Measurements from ENCODE around the gene MINDY1. TPM values are rescaled to one million over a fixed set of nuclear protein-coding genes. Genes with fewer than 3 reads are reported as not detected.
A peak's percentile ranks its signal among the peaks of the same experiment; 100 is the strongest.

The MINDY1 gene
- total and polyA plus RNA-seq, 9 of the 15 experiments (the other 6 are each of a cell fraction or from before 2014, with no cell fraction given): 0.49 to 11.0 (median 6.0) TPM

DNA sequence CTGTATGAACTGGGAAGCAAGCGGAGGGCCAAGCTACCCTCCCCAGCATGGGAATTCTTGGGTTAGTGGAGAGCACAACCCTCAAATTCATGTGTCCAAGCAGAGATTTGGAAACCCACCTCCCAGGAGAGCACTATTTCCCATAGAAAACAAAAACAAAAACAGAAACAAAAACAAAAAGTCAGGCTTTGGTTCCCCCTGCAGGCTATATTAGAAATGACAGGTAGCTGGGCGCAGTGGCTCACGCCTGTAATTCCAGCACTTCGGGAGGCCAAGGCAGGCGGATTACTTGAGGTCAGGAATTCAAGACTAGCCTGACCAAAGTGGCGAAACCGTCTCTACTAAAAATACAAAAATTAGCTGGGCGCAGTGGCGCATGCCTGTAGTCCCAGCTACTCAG lies 10.8 kb downstream of the MINDY1 start:
- no peaks in the 10 kb centered on the region for H3K27me3 ChIP-seq (ENCODE audit: control insufficient read depth in 2 of 2, insufficient read depth in 2 of 2, low read length in 2 of 2)
- H3K4me2 ChIP-seq (ENCODE audit: insufficient read depth, low read length): peak overlapping the region; percentile 18; the same call in 1 of the 2 replicates
- H3K9ac ChIP-seq (ENCODE audit: insufficient read depth in 1 of 2, low read depth in 2 of 2, low read length in 2 of 2): no peak overlapping the region
- peak in 3 of 4 experiments; percentile 38 to 55 (median 39) for DNase-seq (ENCODE audit: extremely low read depth in 1 of 4, low spot score in 3 of 4)
- WGBS (ENCODE audit: insufficient coverage, low coverage, missing lambda C conversion rate): 16% methylated on average over 9 of the region's 9 CpGs
- in situ Hi-C loops (cut with MboI): loop anchor here (5.0 to 10.0 kb wide), 2 partner anchors 431 to 739 kb away; partner anchors contain the start of gene CA14
- peaks cover 27 to 33% of the 10 kb centered on the region in 2 experiments for H3K4me1 ChIP-seq (replicated peaks in 1 of 2; ENCODE audit: control insufficient read depth in 2 of 2, insufficient read depth in 2 of 2, low read length in 2 of 2)
- ChIA-PET CTCF (ENCODE audit: low intra/inter-chr PET ratio) (interaction anchor here (0.6 to 2.6 kb wide), 6 partner anchors 373 to 840 kb away, joined by 3 to 9 read pairs (median 3); no protein-coding TSS in a partner anchor), POLR2A (interaction anchor here (0.6 to 3.6 kb wide), 6 partner anchors 10 to 435 kb away, joined by 3 to 22 read pairs (median 3); partner anchors contain the start of genes ANXA9, MCL1 and MINDY1)
- intact Hi-C loops (cut with micrococcal nuclease): loop anchor here (5.0 to 10.0 kb wide), 3 partner anchors 161 to 739 kb away; partner anchors contain the start of gene CA14
- no peaks in the 10 kb centered on the region for H4K20me1 ChIP-seq (replicated peaks; ENCODE audit: control insufficient read depth, insufficient read depth, low read length)
- no peak overlapping the region for H3K27ac ChIP-seq (ENCODE audit: extremely low read depth, low read depth, low read length)
- H3K9me3 ChIP-seq (replicated peaks; ENCODE audit: control insufficient read depth, insufficient read depth, low read depth, low read length): no peaks in the 10 kb centered on the region
- peak; percentile 34; the same call in 1 of the 3 replicates for ATAC-seq
- peak overlapping the region; percentile 34; the same call in 1 of the 2 replicates for H2AFZ ChIP-seq (ENCODE audit: low read depth, low read length)
- peaks cover 11% of the 10 kb centered on the region; the same call in 2 of the 3 replicates for H3K36me3 ChIP-seq (ENCODE audit: control insufficient read depth, insufficient read depth, low read length)
- BruUV-seq (replicated peaks): no TSS peak
- H3K79me2 ChIP-seq (ENCODE audit: control insufficient read depth, insufficient read depth, low read length): no peaks in the 10 kb centered on the region
- peak; percentile 85 for FAIRE-seq
- no peaks in the 10 kb centered on the region for H3K9me1 ChIP-seq (ENCODE audit: control insufficient read depth, insufficient read depth, low read length)
- H3K4me3 ChIP-seq: no peak overlapping the region
- peak in 1 of 2 experiments; percentile 21; a peak in 1 of 4 replicates for TF ChIP-seq MAZ (CRISPR knock-in tag; conservative IDR thresholded peaks at IDR 0.05 in 1 of 2, IDR thresholded peaks at IDR 0.05 in 1 of 2)
- no peak for TF ChIP-seq ARID1B (IDR thresholded peaks at IDR 0.05)
- TF ChIP-seq, protein P1, sequence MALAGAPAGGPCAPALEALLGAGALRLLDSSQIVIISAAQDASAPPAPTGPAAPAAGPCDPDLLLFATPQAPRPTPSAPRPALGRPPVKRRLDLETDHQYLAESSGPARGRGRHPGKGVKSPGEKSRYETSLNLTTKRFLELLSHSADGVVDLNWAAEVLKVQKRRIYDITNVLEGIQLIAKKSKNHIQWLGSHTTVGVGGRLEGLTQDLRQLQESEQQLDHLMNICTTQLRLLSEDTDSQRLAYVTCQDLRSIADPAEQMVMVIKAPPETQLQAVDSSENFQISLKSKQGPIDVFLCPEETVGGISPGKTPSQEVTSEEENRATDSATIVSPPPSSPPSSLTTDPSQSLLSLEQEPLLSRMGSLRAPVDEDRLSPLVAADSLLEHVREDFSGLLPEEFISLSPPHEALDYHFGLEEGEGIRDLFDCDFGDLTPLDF (CRISPR knock-in tag; IDR thresholded peaks at IDR 0.05): no peak
- TF ChIP-seq, protein P2, sequence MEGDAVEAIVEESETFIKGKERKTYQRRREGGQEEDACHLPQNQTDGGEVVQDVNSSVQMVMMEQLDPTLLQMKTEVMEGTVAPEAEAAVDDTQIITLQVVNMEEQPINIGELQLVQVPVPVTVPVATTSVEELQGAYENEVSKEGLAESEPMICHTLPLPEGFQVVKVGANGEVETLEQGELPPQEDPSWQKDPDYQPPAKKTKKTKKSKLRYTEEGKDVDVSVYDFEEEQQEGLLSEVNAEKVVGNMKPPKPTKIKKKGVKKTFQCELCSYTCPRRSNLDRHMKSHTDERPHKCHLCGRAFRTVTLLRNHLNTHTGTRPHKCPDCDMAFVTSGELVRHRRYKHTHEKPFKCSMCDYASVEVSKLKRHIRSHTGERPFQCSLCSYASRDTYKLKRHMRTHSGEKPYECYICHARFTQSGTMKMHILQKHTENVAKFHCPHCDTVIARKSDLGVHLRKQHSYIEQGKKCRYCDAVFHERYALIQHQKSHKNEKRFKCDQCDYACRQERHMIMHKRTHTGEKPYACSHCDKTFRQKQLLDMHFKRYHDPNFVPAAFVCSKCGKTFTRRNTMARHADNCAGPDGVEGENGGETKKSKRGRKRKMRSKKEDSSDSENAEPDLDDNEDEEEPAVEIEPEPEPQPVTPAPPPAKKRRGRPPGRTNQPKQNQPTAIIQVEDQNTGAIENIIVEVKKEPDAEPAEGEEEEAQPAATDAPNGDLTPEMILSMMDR (IDR thresholded peaks at IDR 0.05 in 2 of 3, conservative IDR thresholded peaks at IDR 0.05 in 1 of 3; ENCODE audit: insufficient read depth in 2 of 3, low read depth in 1 of 3, low read length in 3 of 3): peak; percentile 56 to 76 (median 73); a peak in 5 of 6 replicates
- 0 out of 2 replicates have a peak, but pooled peaks have one; percentile 34 for TF ChIP-seq ARID2 (IDR thresholded peaks at IDR 0.05)
- no peak for TF ChIP-seq POLR2AphosphoS5 (IDR thresholded peaks at IDR 0.05; ENCODE audit: control insufficient read depth, insufficient read depth, low read depth, low read length)
- TF ChIP-seq RAD21 (CRISPR knock-in tag; conservative IDR thresholded peaks at IDR 0.05 in 1 of 2, IDR thresholded peaks at IDR 0.05 in 1 of 2): peak; percentile 64 to 70
- TF ChIP-seq ZFP36 (IDR thresholded peaks at IDR 0.05; ENCODE audit: low read depth, low read length, partially characterized antibody): no peak

Data from K562 (cell line).